Hepatocyte (in vitro differentiated cells): Measurements from ENCODE around the gene ABCA3.

Experiments used
- EZH2 ChIP-seq: fragments of 200-600 bp; sonication (generic); IDR thresholded peaks from 2 replicates; pipeline ENCODE4 v1.6.1; 2016; ENCODE audit warnings: antibody characterized with exemption, mild to moderate bottlenecking, borderline replicate concordance
- TF ChIP-seq, protein P1 (sequence below): fragments of 200-600 bp; sonication (generic); IDR thresholded peaks from 2 replicates; pipeline ENCODE4 v1.5.1; 2016; ENCODE audit warnings: antibody characterized with exemption, mild to moderate bottlenecking; ENCODE audit not compliant: poor library complexity

DNA sequence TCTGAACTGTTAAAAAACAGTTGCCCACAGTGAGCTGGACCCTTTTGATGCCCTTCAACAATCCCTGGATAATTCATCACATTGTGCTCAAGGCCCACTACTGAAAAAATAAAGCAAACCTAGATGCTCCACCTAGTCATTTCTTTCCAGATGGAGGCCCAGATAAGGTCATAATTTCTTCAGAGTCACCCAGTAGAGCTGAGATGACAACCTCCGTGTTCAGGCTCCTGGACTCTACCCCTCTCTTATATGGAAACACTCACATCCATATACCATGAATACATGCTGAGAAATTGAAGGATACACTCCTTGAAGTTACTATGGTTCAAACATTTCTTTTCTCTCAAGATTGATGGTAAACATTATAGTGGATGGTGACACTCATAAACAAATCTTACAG, 2.7 kb upstream of the ABCA3 start:
- TF ChIP-seq, protein P1, sequence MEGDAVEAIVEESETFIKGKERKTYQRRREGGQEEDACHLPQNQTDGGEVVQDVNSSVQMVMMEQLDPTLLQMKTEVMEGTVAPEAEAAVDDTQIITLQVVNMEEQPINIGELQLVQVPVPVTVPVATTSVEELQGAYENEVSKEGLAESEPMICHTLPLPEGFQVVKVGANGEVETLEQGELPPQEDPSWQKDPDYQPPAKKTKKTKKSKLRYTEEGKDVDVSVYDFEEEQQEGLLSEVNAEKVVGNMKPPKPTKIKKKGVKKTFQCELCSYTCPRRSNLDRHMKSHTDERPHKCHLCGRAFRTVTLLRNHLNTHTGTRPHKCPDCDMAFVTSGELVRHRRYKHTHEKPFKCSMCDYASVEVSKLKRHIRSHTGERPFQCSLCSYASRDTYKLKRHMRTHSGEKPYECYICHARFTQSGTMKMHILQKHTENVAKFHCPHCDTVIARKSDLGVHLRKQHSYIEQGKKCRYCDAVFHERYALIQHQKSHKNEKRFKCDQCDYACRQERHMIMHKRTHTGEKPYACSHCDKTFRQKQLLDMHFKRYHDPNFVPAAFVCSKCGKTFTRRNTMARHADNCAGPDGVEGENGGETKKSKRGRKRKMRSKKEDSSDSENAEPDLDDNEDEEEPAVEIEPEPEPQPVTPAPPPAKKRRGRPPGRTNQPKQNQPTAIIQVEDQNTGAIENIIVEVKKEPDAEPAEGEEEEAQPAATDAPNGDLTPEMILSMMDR: no peak
- TF ChIP-seq EZH2: no peak
